ENCODE measurements around the gene DNAJC21. TPM values are rescaled to one million over a fixed set of nuclear protein-coding genes. Genes with fewer than 3 reads are reported as not detected.

Gene DNAJC21
- total and polyA plus RNA-seq, 2 donors: 38.1 to 48.9 TPM

DNA sequence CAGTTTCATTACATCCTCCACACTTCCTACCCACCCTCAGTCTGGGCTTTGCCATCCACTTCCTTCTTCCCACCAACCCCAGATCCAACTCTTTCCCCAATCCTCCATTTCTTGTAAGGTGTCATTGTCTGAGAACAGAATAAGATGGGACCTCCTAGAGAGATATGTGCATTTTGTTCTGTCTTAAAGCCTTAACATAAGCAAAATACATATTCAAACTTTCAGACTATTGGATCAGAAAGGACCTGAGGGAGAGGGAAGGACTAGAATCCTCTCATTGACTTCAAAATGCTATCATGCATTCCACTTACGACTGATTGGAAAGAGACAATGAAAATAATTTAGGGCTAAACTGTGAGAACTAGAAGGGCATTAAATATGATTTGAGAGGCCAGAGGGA is 75.4 kb downstream of the DNAJC21 start:
- WGBS: 92% methylated on average over 1 of the region's 1 CpG
- Histone ChIP-seq H3K4me1 (ENCODE audit: insufficient read depth) (no peaks in the 10 kb centered on the region), H3K27ac (ENCODE audit: low read depth) (no peak overlapping the region), H3K4me3 (ENCODE audit: low read depth, low read length) (no peak overlapping the region), H3K36me3 (ENCODE audit: insufficient read depth) (no peaks in the 10 kb centered on the region)
- DNase-seq (ENCODE audit: extremely low spot score): no peak

Other genes starting within 250 kb of the DNAJC21 start
- gene TTC23L, start 90.4 kb upstream of the DNAJC21 start, total RNA-seq: 1.3 TPM
- 0.37 TPM for gene TTC23L, start 90.4 kb upstream of the DNAJC21 start, polyA plus RNA-seq
- gene RAD1, start 14.1 kb upstream of the DNAJC21 start, total RNA-seq: 40.7 TPM
- gene RAD1, start 14.1 kb upstream of the DNAJC21 start, polyA plus RNA-seq: 20.0 TPM
- 36.7 TPM for gene BRIX1, start 13.8 kb upstream of the DNAJC21 start, total RNA-seq
- gene BRIX1, start 13.8 kb upstream of the DNAJC21 start, polyA plus RNA-seq: 19.3 TPM
- gene AGXT2, start 118.4 kb downstream of the DNAJC21 start, total RNA-seq: not detected
- 0.05 TPM for gene AGXT2, start 118.4 kb downstream of the DNAJC21 start, polyA plus RNA-seq